Upper lobe of left lung (tissue), 6 donors: Measurements from ENCODE around the gene ZNF280B. TPM values are rescaled to one million over a fixed set of nuclear protein-coding genes. Genes with fewer than 3 reads are reported as not detected.
"Not testable (repeated sequence)": the region's sequence is repeated elsewhere in the genome, so short reads cannot be mapped to it uniquely, and the experiment has no call there.

Experiments used
- ATAC-seq, 2 donors: fragments of 200-7000 bp; cut with Tn5 transposase; one replicate each; pipeline ENCODE4 v1.9.1; 2022; ENCODE audit warnings: mild to moderate bottlenecking in 2 of 2, moderate library complexity in 2 of 2; ENCODE audit not compliant: low FRiP score in 2 of 2
- DNase-seq, 2 donors: peaks; one replicate each; pipeline ENCODE4 v3.0.0-alpha.2; 2019 to 2020
- H3K27ac ChIP-seq, 4 donors: fragments of 200-600 bp; sonication (generic); one replicate each; pipeline ENCODE4 v1.5.1; 2016 to 2019
- H3K27me3 ChIP-seq, 4 donors: fragments of 200-600 bp; sonication (generic); one replicate each; pipeline ENCODE4 v1.5.1; 2017 to 2019
- H3K36me3 ChIP-seq, 4 donors: fragments of 200-600 bp; sonication (generic); one replicate each; pipeline ENCODE4 v1.5.1; 2016 to 2019
- H3K4me1 ChIP-seq, 4 donors: fragments of 200-600 bp; sonication (generic); one replicate each; pipeline ENCODE4 v1.5.1; 2018 to 2019
- H3K4me3 ChIP-seq, 4 donors: fragments of 200-600 bp; sonication (generic); one replicate each; pipeline ENCODE4 v1.5.1; 2017 to 2019; ENCODE audit warnings: mild to moderate bottlenecking in 2 of 4, moderate library complexity in 1 of 4
- H3K9me3 ChIP-seq, 4 donors: fragments of 200-600 bp; sonication (generic); one replicate each; pipeline ENCODE4 v1.5.1; 2018 to 2019
- EP300 ChIP-seq, 4 donors: sonication (generic); formaldehyde crosslinking; IDR thresholded peaks; one replicate each; pipeline ENCODE4 v1.5.1; 2017; ENCODE audit warnings: antibody characterized with exemption in 4 of 4, control low read depth in 2 of 4
- POLR2A ChIP-seq, 4 donors: fragments of 450-650 bp; IDR thresholded peaks; one replicate each; pipeline ENCODE4 v1.5.1; 2016 to 2017; ENCODE audit warnings: antibody characterized with exemption in 4 of 4, mild to moderate bottlenecking in 2 of 4
- POLR2AphosphoS5 ChIP-seq, 2 donors: sonication (generic); formaldehyde crosslinking; IDR thresholded peaks; one replicate each; pipeline ENCODE4 v1.5.1; 2017; ENCODE audit warnings: antibody characterized with exemption in 2 of 2
- WGBS, 2 donors: methylation state at CpG; one replicate each; pipeline ENCODE4 v1.1.5; 2017 to 2018; 5-methylcytosine and 5-hydroxymethylcytosine counted together
- total RNA-seq, 6 donors: library from RNA; depleted of rRNA in 4 of 6; stranded (reverse); fragments of >200 nt in 4 of 6; gene quantifications; one replicate each; pipeline versions ENCODE4 v1.1.0 to v1.2.1, GENCODE V29; 2016 to 2021
- TF ChIP-seq, protein P1 (sequence below), 6 experiments: fragments of 450-650 bp in 4 of 6; fragments of 200-600 bp in 2 of 6; sonication (generic) in 2 of 6; IDR thresholded peaks; one replicate each; pipeline ENCODE4 v1.5.1; 2016 to 2019; ENCODE audit warnings: antibody characterized with exemption in 6 of 6
- donor health status: DM: no; HTN: no; CAD: no; lungs with moderate emphysema.
- donor health status: DM: no; HTN: yes; CAD: no; lungs with severe emphysema.

ZNF280B gene
- total RNA-seq, 6 donors from 2014 or later = 0.22 to 0.98 (median 0.44) TPM; not detected in 1

DNA sequence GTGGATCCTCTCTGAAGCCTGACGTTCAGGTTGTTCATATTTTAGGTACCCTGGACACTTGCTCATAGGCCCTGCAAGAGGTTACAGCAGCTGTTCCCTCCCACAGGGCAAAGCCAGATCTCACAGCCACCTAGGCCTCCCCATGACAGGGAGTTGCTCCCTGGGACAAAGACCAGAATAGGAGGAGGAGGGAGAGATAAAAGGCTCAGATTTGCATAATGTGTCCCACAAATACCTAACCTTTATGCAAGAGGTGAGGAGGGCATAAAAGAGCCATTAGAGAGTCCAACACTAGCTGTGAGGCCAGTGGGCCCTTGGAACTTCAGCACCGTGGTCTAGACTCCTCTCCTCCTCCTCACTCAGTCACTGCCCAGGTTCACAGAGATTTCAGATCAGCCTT lies 33.8 kb downstream of the ZNF280B start:
- TF ChIP-seq, protein P1, sequence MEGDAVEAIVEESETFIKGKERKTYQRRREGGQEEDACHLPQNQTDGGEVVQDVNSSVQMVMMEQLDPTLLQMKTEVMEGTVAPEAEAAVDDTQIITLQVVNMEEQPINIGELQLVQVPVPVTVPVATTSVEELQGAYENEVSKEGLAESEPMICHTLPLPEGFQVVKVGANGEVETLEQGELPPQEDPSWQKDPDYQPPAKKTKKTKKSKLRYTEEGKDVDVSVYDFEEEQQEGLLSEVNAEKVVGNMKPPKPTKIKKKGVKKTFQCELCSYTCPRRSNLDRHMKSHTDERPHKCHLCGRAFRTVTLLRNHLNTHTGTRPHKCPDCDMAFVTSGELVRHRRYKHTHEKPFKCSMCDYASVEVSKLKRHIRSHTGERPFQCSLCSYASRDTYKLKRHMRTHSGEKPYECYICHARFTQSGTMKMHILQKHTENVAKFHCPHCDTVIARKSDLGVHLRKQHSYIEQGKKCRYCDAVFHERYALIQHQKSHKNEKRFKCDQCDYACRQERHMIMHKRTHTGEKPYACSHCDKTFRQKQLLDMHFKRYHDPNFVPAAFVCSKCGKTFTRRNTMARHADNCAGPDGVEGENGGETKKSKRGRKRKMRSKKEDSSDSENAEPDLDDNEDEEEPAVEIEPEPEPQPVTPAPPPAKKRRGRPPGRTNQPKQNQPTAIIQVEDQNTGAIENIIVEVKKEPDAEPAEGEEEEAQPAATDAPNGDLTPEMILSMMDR (IDR thresholded peaks at IDR 0.05) = no peak
- no peak for TF ChIP-seq POLR2AphosphoS5 (IDR thresholded peaks at IDR 0.05)
- no peak for TF ChIP-seq EP300 (IDR thresholded peaks at IDR 0.05)
- H3K27me3 ChIP-seq = no peaks in the 10 kb centered on the region
- no peak overlapping the region for H3K4me3 ChIP-seq
- DNase-seq (no peak), ATAC-seq (no peak)
- no peaks in the 10 kb centered on the region for H3K9me3 ChIP-seq
- no peaks in the 10 kb centered on the region for H3K36me3 ChIP-seq
- WGBS, 2 donors = 73 to 83% methylated on average over 2 of the region's 2 CpGs
- no peaks in the 10 kb centered on the region for H3K4me1 ChIP-seq
- H3K27ac ChIP-seq = no peak overlapping the region

DNA sequence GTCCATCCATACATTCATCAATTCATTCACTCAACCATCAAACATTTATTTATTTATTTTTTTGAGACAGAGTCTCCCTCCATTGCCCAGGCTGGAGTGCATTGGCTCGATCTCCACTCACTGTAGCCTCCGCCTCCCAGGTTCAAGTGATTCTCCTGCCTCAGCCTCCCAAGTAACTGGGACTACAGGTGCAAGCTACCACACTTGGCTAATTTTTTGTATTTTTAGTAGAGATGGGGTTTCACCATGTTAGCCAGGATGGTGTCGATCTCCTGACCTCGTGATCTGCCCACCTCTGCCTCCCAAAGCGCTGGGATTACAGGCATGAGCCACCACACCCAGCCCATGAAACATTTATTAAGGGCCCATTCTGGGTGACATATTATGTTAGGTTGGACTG lies 37.4 kb downstream of the ZNF280B start:
- ATAC-seq, DNase-seq, H3K4me3 ChIP-seq, H3K27me3 ChIP-seq, H3K4me1 ChIP-seq, H3K27ac ChIP-seq, H3K36me3 ChIP-seq, H3K9me3 ChIP-seq: not testable (repeated sequence)
- WGBS, 2 donors = 67 to 91% methylated on average over 5 of the region's 5 CpGs

DNA sequence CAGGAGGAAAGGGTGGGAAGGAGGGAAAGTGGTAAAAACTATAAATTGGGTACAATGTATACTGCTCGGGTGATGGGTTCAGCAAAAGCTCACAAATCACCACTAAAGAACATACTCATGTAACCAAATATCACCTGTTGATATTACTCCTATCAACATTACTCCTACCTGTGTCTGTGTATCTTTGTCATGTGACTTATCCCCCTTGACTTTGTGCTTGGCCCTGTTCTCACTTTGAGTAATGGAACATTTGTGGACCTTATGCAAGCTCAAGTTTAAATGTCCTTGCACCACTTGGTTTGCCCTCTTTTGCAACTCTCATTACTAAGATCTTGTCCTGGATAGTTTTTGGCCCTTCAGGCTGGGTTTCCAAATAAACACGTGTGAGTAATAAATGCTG lies 39.0 kb downstream of the ZNF280B start:
- 68 to 76% methylated on average over 2 of the region's 2 CpGs for WGBS, 2 donors
- Histone ChIP-seq H3K9me3 (peaks cover 3 to 10% (median 8%) of the 10 kb centered on the region in 4 donors), H3K36me3 (no peaks in the 10 kb centered on the region), H3K27me3 (no peaks in the 10 kb centered on the region), H3K27ac (no peak overlapping the region), H3K4me1 (no peaks in the 10 kb centered on the region), H3K4me3 (no peak overlapping the region)
- TF ChIP-seq, protein P1 (IDR thresholded peaks at IDR 0.05) = no peak
- TF ChIP-seq EP300 (IDR thresholded peaks at IDR 0.05) (no peak), POLR2A (IDR thresholded peaks at IDR 0.05) (no peak), POLR2AphosphoS5 (IDR thresholded peaks at IDR 0.05) (no peak)
- no peak for ATAC-seq
- no peak for DNase-seq

DNA sequence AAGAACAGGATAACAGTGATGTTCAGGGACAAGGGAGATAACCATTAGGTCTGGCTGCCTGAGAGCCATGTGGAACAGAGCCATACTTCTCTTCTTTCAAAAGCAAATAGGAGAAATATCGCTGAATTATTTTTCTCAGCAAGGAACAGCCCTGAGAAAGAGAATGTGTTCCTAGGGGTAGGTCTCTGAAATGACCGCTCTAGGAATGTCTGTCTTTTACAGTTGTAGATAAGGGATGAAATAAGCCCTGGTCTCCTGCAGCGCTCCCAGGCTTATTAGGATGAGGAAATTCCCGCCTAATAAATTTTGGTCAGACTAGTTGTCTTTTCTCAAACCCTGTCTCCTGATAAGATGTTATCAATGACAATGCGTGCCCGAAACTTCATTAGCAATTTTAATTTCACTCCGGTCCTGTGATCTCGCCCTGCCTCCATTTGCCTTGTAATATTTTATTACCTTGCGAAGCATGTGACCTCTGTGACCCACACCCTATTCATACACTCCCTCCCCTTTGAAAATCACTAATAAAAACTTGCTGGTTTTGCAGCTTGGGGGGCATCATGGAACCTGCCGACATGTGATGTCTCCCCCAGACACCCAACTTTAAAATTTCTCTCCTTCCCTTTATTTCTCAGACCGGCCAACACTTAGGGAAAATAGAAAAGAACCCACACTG lies 39.6 kb downstream of the ZNF280B start:
- H3K4me1 ChIP-seq = not testable (repeated sequence)

DNA sequence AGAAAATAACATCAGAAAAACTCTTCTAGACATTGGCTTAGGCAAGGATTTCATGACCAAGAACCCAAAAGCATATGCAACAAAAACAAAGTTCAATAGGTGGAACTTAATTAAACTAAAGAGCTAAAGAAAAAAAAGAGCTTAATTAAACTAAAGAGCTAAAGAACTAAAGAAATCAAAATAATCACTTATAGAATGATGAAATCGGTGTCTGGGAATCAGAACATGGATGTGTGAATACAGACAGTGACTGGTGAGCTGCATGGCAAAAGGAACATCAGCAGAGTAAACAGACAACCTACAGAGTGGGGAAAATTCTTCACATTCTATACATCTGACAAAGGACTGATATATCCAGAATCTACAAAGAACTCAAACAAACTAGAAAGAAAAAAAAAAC lies 41.4 kb downstream of the ZNF280B start:
- WGBS, 2 donors = 86 to 88% methylated on average over 1 of the region's 1 CpG
- Histone ChIP-seq H3K4me3 (no peak overlapping the region), H3K9me3 (peaks cover 3 to 10% (median 8%) of the 10 kb centered on the region in 4 donors), H3K27me3 (no peaks in the 10 kb centered on the region), H3K36me3 (no peaks in the 10 kb centered on the region), H3K27ac (no peak overlapping the region), H3K4me1 (no peaks in the 10 kb centered on the region)
- DNase-seq = no peak
- ATAC-seq = no peak
- TF ChIP-seq POLR2A (IDR thresholded peaks at IDR 0.05) (no peak), EP300 (IDR thresholded peaks at IDR 0.05) (no peak), POLR2AphosphoS5 (IDR thresholded peaks at IDR 0.05) (no peak)
- TF ChIP-seq, protein P1 (IDR thresholded peaks at IDR 0.05) = no peak

More for the DNA sequence above, 39.6 kb downstream of the ZNF280B start:
- 87 to 93% methylated on average over 11 of the region's 11 CpGs for WGBS, 2 donors
- not testable (repeated sequence) for H3K9me3 ChIP-seq, H3K27me3 ChIP-seq, H3K36me3 ChIP-seq, H3K27ac ChIP-seq, DNase-seq, H3K4me3 ChIP-seq, ATAC-seq

DNA sequence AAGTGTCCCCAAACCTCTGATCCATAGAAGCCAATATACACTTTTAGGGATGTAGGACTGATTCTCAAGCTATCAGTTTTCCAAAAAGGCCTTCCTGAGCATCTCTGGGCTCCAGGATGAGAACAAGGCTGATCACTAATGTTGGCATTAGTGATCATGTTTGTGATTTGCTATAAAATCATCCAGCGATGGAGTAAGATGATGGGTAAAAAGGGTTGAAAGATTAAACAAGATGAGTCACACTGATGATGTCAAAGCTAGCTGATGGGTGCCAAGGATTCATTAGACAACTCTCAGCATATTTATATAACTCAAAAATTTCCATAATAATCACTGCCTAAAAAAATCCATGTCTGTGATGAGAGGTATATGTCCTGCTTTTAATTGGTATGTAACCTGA lies 42.8 kb downstream of the ZNF280B start:
- TF ChIP-seq POLR2AphosphoS5 (IDR thresholded peaks at IDR 0.05) (no peak), POLR2A (IDR thresholded peaks at IDR 0.05) (no peak), EP300 (IDR thresholded peaks at IDR 0.05) (no peak)
- TF ChIP-seq, protein P1 (IDR thresholded peaks at IDR 0.05) = no peak
- no peak for ATAC-seq
- H3K27me3 ChIP-seq = no peaks in the 10 kb centered on the region

More for the DNA sequence above, 42.8 kb downstream of the ZNF280B start:
- no peak overlapping the region for H3K4me3 ChIP-seq
- H3K27ac ChIP-seq = no peak overlapping the region
- no peaks in the 10 kb centered on the region for H3K36me3 ChIP-seq
- DNase-seq = no peak
- peaks cover 3 to 10% (median 8%) of the 10 kb centered on the region in 4 donors for H3K9me3 ChIP-seq
- WGBS, 2 donors = 95% methylated on average over 1 of the region's 1 CpG
- no peaks in the 10 kb centered on the region for H3K4me1 ChIP-seq
